IPS-20b (cell line): ENCODE results near the gene GSTK1.

Experiments
- H3K27ac ChIP-seq: one replicate; pipeline ENCODE4 v1.5.1; 2013; ENCODE audit warnings: low read length
- H3K27me3 ChIP-seq: 2 replicates; pipeline ENCODE4 v1.6.1; 2013; ENCODE audit warnings: mild to moderate bottlenecking, low read length, inconsistent platforms; ENCODE audit not compliant: insufficient read depth
- H3K36me3 ChIP-seq: 2 replicates; pipeline ENCODE4 v1.6.1; 2013; ENCODE audit warnings: low read depth, mild to moderate bottlenecking, inconsistent platforms, low read length, moderate library complexity; ENCODE audit not compliant: insufficient read depth
- H3K4me1 ChIP-seq: 2 replicates; pipeline ENCODE4 v1.6.1; 2013; ENCODE audit warnings: mild to moderate bottlenecking, control low read depth, inconsistent platforms, low read length, moderate library complexity; ENCODE audit not compliant: insufficient read depth
- H3K4me3 ChIP-seq: 2 replicates; pipeline ENCODE4 v1.5.1; 2013; ENCODE audit warnings: mild to moderate bottlenecking, low read length, inconsistent platforms
- H3K9ac ChIP-seq: 2 replicates; pipeline ENCODE4 v1.6.1; 2013; ENCODE audit warnings: low read depth, mild to moderate bottlenecking, inconsistent platforms, low read length, moderate library complexity
- H3K9me3 ChIP-seq: 2 replicates; pipeline ENCODE4 v1.6.1; 2013; ENCODE audit warnings: mild to moderate bottlenecking, low read depth, low read length, inconsistent platforms; ENCODE audit not compliant: insufficient read depth

The GSTK1 gene

DNA sequence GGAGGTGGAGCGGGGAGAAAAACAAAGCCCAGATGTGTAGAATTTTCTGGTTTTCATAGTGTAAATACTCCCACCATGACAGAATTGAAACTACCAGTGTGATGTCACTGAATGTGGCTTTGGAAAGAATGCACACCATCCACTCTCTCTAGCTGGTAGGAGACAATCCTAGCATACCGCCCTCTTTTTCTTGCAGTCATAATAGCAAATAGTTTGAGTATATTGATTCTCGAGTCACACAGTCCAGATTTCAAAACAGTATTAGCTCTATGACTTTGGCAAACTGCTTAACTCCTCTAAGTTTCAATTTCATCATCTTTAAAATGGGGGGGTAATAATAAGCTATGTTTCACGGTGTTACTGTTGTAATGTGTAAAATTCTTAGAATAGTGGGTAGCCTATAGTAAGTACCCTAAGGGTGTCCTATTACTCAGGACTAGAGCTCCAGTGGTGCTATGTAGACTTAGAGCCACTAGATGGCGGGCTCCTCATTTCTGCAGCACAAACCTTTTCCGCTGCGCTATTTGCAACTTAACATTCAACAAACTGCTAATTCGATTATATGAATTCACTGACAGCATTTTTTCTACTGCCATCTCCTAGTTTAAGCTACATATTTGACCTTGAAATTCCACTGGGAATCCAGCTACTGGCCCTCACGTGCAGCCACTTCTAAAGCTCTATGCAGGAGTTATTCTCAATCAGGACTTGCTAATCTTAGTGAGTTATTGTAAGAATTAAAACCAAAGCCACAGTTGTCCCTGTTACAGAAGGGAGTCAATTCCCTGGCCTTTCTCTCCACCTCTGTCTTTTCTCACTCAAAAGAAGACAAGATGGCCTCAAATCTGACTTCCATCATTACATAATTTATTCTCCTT is 22.7 kb upstream of the GSTK1 start:
- Histone ChIP-seq H3K9ac (no peak overlapping the region), H3K36me3 (no peaks in the 10 kb centered on the region), H3K27ac (no peak overlapping the region), H3K27me3 (peaks cover 10% of the 10 kb centered on the region), H3K9me3 (no peaks in the 10 kb centered on the region), H3K4me3 (no peak overlapping the region), H3K4me1 (no peaks in the 10 kb centered on the region)

DNA sequence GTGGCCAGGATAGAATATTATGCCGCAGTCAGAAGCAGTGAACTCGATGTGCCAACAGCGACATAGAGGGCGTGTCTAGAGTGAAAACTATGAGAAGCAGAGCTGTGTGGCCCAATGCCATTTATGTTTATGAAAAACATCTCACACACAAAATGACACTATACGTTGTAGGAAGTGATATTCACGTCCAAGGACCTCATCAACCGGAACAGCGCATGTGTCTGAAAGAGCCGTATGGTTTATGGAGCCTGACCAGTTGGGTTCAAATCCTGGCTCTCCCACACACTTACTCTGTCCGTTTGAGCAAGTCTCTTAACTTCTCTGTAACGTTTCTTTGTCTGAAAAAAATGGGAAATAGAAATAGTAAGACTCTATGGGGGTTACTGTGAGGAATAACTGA is 20.9 kb upstream of the GSTK1 start:
- Histone ChIP-seq H3K27me3 (peaks cover 10% of the 10 kb centered on the region), H3K4me3 (no peak overlapping the region), H3K4me1 (no peaks in the 10 kb centered on the region), H3K9me3 (no peaks in the 10 kb centered on the region), H3K27ac (no peak overlapping the region), H3K9ac (no peak overlapping the region), H3K36me3 (no peaks in the 10 kb centered on the region)

DNA sequence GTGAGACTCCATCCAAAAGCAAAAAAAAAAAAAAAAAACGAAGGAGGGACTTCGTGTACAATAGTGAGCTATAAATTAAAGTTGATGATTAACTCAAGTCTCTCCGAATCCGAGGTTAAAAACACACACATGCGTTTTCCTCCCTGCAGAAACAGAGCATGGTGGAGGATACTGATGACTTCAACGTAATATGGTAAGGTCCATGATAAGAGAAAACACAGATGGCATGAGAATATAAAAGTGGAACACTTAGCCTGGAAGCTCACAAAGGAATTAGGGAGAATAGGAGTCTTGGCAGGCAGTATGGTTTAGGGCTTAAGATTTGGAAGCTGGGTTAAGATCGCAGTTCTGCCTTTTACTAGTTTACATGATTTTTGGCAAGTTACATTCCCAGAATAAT is 20.1 kb upstream of the GSTK1 start:
- Histone ChIP-seq H3K27ac (no peak overlapping the region), H3K4me1 (no peaks in the 10 kb centered on the region)

DNA sequence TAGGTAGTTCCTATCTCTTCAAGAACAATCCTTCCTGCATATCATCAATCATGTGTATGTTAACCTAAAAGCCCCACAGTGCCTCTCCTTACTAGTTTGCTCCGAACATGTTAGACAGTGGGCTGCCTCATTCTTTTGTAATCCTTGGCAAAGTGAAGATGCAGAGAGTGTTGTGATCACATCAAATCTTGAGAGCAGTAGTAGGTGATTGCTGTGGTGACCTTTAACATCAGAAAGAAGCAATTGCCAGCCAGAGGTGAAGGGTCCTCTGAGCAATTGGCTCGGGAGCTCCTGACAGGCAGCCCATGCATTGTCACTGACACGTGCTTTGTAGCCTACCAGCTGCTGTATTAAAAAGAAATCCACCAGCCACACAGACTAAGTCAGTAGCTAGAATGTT is 19.6 kb upstream of the GSTK1 start:
- no peaks in the 10 kb centered on the region for H3K36me3 ChIP-seq
- no peaks in the 10 kb centered on the region for H3K9me3 ChIP-seq
- H3K27me3 ChIP-seq: peaks cover 10% of the 10 kb centered on the region
- no peak overlapping the region for H3K4me3 ChIP-seq
- no peak overlapping the region for H3K9ac ChIP-seq
- no peaks in the 10 kb centered on the region for H3K4me1 ChIP-seq
- H3K27ac ChIP-seq: no peak overlapping the region

More for the DNA sequence above, 20.1 kb upstream of the GSTK1 start:
- Histone ChIP-seq H3K27me3 (peaks cover 10% of the 10 kb centered on the region), H3K4me3 (no peak overlapping the region), H3K36me3 (no peaks in the 10 kb centered on the region), H3K9ac (no peak overlapping the region), H3K9me3 (no peaks in the 10 kb centered on the region)

DNA sequence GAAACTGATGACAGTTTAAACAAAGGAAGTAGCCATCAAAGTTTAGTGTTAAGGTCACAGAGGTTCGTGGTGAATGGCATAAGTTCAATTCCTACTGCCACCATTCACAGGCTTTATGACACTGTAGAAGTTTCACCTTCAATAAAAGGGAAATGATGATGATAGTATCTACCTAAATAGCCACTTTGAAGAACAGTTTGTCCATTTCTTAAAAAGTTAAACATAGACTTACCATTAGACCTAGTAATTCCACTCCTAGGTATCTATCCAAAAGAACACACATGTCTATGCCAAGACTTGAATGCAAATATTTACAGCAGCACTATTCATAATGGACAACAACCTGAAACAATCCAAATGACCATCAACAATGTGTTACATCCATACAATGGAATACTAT is 18.9 kb upstream of the GSTK1 start:
- no peaks in the 10 kb centered on the region for H3K9me3 ChIP-seq
- H3K4me3 ChIP-seq: no peak overlapping the region
- no peak overlapping the region for H3K27ac ChIP-seq
- no peaks in the 10 kb centered on the region for H3K4me1 ChIP-seq
- H3K27me3 ChIP-seq: peaks cover 10% of the 10 kb centered on the region
- H3K36me3 ChIP-seq: no peaks in the 10 kb centered on the region
- H3K9ac ChIP-seq: no peak overlapping the region

DNA sequence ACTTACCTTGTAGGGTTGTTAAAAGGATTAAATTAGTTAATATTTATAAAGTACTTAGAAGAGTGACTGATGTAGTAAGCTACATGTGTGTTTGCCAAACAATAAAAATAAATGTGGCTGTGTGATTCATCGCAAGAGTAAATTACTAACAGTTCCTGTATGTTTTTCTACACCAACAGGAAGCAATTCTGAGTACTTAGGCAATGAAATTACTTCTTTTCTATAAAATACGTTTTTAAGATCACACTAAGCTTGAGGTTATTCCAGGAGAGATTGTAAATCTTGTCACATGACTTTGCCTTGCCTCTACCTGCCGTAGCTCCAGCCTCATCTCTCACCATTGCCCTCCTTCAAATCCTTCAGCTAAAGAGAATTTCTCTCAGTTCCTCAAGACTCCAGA is 18.1 kb upstream of the GSTK1 start:
- no peaks in the 10 kb centered on the region for H3K4me1 ChIP-seq
- no peaks in the 10 kb centered on the region for H3K9me3 ChIP-seq
- peaks cover 10% of the 10 kb centered on the region for H3K27me3 ChIP-seq
- H3K9ac ChIP-seq: no peak overlapping the region
- H3K36me3 ChIP-seq: no peaks in the 10 kb centered on the region
- H3K27ac ChIP-seq: no peak overlapping the region
- no peak overlapping the region for H3K4me3 ChIP-seq

DNA sequence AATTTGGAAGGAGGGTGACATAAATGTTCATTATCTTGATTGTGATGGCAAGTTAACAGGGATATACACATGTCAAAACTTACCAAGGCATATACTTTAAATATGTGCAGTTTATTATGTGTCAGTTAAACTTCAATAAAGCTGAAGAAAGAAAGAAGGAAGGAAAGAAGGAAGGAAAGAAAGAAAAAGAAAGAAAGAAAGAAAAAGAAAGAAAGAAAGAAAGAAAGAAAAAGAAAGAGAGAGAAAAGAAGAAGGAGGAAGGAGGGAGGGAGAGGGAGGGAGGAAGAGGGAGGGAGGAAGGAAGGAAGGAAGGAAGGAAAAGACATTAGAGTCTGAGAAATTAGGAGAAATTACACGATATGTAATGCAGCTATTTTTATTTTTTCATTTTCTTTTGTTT is 15.9 kb upstream of the GSTK1 start:
- no peaks in the 10 kb centered on the region for H3K9me3 ChIP-seq
- H3K27ac ChIP-seq: no peak overlapping the region
- H3K27me3 ChIP-seq: no peaks in the 10 kb centered on the region
- H3K4me3 ChIP-seq: no peak overlapping the region
- no peaks in the 10 kb centered on the region for H3K36me3 ChIP-seq
- no peak overlapping the region for H3K9ac ChIP-seq
- H3K4me1 ChIP-seq: no peaks in the 10 kb centered on the region

DNA sequence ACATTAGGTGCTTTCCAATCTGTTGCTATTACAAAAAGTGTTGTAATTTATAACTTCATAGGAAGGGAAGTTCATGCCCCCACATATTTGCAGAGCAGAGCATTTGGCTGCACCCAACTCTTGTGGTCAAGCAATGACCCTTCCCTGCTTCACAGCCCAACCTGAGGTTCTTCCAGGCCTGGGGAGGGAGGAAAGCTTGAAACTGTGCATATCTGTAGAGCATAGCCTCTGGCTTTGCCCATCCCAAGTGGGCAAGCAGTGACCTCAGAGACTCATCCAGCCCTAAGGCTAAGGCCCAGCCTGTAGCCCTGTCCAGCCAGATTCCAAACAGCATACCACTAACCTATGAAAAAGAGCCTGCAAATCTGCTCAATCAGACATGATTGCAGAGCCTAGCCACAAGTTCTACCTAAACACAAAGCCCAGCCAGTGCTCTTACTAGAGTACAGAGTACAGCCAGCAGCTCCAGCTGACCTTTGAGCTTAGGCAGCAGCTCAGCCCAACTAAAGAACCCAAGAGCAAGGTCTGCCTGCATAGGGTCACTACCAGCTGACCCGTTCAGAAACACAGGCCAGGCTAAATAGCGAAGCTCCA is 14.4 kb upstream of the GSTK1 start:
- no peak overlapping the region for H3K9ac ChIP-seq
- H3K27ac ChIP-seq: no peak overlapping the region
- no peaks in the 10 kb centered on the region for H3K9me3 ChIP-seq
- H3K36me3 ChIP-seq: no peaks in the 10 kb centered on the region
- no peaks in the 10 kb centered on the region for H3K4me1 ChIP-seq
- no peaks in the 10 kb centered on the region for H3K27me3 ChIP-seq
- H3K4me3 ChIP-seq: no peak overlapping the region

DNA sequence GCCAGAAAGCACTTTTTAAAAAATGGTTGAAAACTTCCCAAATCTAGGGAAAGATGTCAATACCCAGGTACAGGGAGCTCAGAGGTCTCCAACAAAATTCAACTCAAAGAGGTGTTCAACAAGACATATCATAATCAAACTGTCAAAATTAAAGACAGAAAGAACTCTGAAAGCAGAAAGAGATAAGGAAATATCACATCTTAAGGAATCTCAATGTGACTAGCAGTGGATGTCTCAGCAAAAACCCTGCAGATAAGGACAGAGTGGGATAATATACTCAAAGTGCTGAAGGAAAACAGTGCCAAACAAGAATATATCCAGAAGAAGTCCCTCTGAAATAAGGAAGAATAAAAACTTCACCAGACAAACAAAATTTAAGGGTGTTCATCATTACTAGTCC is 13.0 kb upstream of the GSTK1 start:
- no peaks in the 10 kb centered on the region for H3K4me1 ChIP-seq
- no peak overlapping the region for H3K4me3 ChIP-seq
- no peak overlapping the region for H3K27ac ChIP-seq
- no peak overlapping the region for H3K9ac ChIP-seq
- H3K9me3 ChIP-seq: no peaks in the 10 kb centered on the region
- no peaks in the 10 kb centered on the region for H3K36me3 ChIP-seq
- H3K27me3 ChIP-seq: no peaks in the 10 kb centered on the region

DNA sequence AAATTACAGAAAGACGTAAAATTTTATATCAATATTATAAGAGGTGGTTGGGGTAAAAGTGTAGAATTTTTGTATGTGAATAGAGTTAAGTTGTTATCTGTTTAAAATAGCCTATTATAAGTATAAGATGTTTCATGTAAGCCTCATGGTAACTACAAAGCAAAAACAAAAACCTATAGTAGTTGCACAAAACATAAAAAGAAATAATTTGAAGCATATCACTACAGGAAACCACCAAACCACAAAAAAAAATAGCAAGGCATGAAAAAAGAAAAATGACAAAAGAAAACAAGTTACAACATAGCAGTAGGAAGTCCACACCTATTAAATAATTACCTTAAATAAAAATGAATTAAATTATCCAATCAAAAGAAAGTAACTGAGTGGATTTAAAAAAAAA is 12.4 kb upstream of the GSTK1 start:
- no peaks in the 10 kb centered on the region for H3K9me3 ChIP-seq
- H3K9ac ChIP-seq: no peak overlapping the region
- no peaks in the 10 kb centered on the region for H3K36me3 ChIP-seq
- H3K4me3 ChIP-seq: no peak overlapping the region
- no peaks in the 10 kb centered on the region for H3K4me1 ChIP-seq
- no peaks in the 10 kb centered on the region for H3K27me3 ChIP-seq
- no peak overlapping the region for H3K27ac ChIP-seq

DNA sequence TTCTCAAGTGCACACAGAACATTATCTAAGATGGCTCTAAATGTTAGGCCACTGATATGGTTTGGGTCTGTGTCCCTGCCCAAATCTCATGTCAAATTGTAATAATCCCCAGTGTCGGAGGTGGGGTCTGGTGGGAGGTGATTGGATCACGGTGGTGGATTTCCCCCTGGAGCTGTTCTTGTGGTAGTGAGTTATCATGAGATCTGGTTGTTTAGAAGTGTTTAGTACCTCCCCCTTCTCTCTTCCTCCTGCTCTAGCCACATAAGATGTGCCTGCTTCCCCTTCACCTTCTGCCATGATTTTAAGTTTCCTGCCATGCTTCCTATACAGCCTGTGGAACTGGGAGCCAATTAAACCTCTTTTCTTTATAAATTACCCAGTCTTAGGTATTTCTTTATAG is 11.2 kb upstream of the GSTK1 start:
- Histone ChIP-seq H3K27ac (no peak overlapping the region), H3K4me1 (no peaks in the 10 kb centered on the region), H3K9ac (no peak overlapping the region)

DNA sequence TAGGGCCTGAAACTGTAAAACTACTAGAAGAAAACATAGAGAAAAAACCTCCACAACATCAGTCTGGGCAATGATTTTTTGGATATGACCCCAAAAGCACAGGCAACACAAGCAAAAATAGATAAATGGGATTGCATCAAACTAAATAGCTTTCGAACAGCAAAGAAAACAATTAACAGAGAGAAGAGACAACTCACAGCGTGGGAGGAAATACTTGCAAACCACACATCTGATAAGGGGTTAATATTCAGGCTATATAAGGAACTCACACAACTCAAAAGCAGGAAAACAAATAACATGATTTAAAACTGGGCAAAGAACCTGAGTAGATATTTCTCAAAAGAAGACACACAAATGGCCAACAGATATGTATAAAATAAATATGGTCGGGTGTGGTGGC is 7.7 kb upstream of the GSTK1 start:
- no peak overlapping the region for H3K4me3 ChIP-seq
- H3K9ac ChIP-seq: no peak overlapping the region
- H3K27ac ChIP-seq: no peak overlapping the region
- no peaks in the 10 kb centered on the region for H3K36me3 ChIP-seq
- H3K4me1 ChIP-seq: no peaks in the 10 kb centered on the region
- H3K9me3 ChIP-seq: no peaks in the 10 kb centered on the region
- H3K27me3 ChIP-seq: no peaks in the 10 kb centered on the region

More for the DNA sequence above, 11.2 kb upstream of the GSTK1 start:
- Histone ChIP-seq H3K9me3 (no peaks in the 10 kb centered on the region), H3K36me3 (no peaks in the 10 kb centered on the region), H3K4me3 (no peak overlapping the region), H3K27me3 (no peaks in the 10 kb centered on the region)
